Ramos (cell line): ENCODE data around the gene PSMA7.
"Not testable (repeated sequence)": the region's sequence is repeated elsewhere in the genome, so short reads cannot be mapped to it uniquely, and the experiment has no call there.

Source experiments
- in situ Hi-C: fragments of 300-500 bp; cut with MboI; formaldehyde crosslinking; loops from one replicate; pipeline ENCODE4 v1.14.3; 2022; ENCODE audit warnings: low sequenced_read_pairs; ENCODE audit not compliant: unreplicated experiment

Gene PSMA7

GRCh38 chr20:62157387-62158087, 14.3 kb upstream of the PSMA7 start:
- in situ Hi-C loops, result no loop called here

DNA sequence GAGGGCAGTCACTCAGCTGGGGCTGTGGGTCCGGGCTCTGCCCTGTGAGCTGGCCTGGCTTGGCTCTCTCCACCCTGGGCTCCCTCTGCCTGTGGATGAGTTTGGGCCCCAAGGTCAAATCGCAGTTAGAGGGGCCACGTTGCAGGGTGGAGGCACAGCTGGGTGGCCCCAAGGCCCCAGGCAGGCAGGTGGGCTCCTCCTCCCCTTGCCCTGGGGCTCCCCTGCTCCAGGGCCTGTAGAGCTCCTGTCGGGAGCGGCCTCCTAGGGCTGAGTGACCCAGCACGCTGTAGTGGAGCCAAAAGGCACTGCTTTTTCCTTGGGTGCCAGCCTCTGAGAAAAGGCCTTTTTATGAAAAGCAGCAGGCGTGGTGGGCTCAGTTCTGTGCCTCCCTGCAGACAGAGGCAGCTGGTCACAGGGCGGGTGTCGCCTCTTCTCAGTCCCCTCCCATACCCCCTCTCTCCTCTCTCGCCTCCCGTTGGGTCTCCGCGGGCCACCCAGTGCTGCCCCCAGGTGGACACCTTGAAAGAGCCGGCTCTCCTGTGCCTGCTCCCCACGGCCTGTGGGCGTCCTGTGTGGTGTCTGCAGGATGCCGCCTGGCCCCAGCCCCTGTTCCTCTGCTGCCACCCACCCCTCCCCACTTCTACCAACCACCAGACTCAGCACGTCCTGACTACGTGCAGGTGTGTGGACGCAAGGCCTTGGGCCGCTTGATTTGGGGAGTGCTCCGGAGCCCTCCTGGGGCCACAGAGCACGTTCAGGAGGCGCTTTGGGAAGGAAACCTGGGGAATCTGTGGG, 13.6 kb upstream of the PSMA7 start:
- in situ Hi-C loops, result no loop called here

GRCh38 chr20:62156254-62156556, 13.0 kb upstream of the PSMA7 start:
- in situ Hi-C loops, result no loop called here

GRCh38 chr20:62155428-62156253, 12.4 kb upstream of the PSMA7 start:
- in situ Hi-C loops, result no loop called here

DNA sequence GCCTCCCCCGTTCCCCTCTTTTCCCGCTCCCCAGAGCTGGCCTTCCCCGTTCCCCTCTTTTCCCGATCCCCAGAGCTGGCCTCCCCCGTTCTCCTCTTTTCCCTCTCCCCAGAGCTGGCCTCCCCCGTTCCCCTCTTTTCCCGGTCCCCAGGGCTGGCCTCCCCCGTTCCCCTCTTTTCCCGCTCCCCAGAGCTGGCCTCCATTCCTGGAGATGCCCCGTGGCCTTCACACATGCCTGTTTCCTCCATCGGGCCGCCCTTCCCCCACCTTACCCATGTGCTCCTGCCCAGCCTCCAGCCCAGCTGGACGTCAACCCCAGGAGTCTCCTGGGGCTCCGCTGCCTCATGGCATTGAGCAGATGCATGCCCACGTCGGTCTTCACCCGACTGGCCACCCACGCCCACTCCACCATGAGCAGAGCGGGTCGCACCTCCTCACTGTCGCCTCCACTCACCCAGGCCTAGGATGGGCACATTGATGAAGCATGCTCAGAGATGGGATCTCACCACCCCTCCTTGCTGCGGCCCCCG, 8.7 kb upstream of the PSMA7 start:
- in situ Hi-C loops, result no loop called here

DNA sequence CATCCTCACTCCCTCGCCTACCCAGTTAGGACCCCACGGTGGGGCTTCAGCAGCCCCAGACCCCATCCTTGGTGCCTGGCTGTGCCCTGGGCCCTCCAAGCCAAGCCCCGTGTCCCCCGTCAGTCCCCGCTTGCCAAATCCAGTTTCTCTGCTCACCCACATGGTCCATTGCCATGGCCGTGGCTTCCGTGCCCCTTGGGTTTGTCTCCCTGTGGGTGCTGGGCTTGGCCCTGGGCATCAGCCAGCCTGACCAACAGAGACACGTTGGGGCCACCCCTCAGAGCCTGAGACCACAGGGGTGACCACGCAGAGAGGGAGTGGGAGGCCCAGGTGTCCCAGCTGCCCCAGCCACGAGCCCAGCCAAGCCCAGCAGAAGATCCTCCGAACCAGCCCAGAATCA, 8.0 kb upstream of the PSMA7 start:
- in situ Hi-C loops, result no loop called here

DNA sequence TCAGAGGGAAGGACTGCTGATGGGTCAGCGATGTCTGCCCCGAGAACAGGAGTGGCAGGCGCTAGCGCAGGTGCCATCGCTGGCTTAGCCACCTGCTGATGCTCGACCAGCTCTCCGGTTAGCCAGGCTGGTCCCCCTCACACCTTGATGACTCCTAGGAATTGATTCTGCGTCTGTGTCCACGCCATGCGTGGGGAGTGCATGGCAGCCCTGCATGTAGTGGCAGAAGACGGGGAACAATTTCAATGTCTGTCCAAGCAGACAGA, 7.0 kb upstream of the PSMA7 start:
- in situ Hi-C loops, result no loop called here

DNA sequence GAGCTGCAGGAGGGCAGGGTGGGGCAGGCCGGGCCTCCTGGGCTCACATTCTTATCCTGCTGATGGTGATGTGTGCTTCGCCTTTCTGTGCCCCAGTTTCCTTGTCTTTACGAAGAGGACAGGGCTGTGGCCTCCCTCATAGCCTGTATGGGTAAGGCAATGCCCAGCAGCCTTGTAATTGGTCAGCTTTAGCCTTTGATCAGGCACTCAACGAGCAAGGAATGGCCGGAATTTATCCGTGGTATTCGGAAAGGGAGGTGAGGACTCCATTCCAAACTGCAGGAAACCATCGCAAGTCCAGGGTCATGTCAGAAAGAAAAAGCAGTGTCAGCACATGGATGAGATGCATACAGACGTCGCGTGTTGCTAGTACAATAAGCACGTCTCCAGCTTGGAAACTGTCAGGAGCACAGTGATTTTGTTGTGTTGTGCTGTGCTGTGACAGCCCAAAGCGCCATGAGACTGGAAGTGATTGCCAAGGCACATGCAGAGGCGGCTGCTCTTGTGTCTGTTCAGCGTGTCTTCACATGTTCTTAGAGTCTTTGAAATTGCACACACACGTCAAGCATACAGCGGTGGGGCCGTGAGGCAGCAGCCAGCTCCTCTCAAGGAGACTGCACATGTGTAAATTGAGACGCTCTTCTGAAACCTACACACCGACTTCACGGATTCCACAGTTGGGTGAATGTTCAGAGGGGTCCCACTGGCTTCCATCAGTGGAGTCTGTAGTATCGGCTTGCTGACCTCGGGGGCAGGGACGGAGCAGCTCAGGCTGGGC, 6.5 kb upstream of the PSMA7 start:
- in situ Hi-C loops, result no loop called here

- in situ Hi-C loops, result no loop called here
Measured at GRCh38 chr20:62148908-62149314, 5.7 kb upstream of the PSMA7 start.

DNA sequence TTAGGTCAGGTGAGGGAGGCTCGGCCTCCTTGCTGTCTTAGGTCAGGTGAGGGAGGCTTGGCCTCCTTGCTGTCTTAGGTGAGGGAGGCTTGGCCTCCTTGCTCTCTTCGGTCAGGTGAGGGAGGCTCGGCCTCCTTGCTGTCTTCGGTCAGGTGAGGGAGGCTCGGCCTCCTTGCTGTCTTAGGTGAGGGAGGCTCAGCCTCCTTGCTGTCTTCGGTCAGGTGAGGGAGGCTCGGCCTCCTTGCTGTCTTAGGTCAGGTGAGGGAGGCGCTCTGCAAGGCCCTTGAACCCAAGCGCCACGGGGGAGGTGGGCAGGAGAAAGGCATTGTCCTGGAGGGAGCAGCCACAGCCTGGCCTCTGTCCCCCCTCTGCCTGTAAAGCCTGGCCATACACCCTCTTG, 5.2 kb upstream of the PSMA7 start:
- in situ Hi-C loops, result not testable (repeated sequence)

- in situ Hi-C loops, result no loop called here
Measured at GRCh38 chr20:62147528-62147927, 4.3 kb upstream of the PSMA7 start.

DNA sequence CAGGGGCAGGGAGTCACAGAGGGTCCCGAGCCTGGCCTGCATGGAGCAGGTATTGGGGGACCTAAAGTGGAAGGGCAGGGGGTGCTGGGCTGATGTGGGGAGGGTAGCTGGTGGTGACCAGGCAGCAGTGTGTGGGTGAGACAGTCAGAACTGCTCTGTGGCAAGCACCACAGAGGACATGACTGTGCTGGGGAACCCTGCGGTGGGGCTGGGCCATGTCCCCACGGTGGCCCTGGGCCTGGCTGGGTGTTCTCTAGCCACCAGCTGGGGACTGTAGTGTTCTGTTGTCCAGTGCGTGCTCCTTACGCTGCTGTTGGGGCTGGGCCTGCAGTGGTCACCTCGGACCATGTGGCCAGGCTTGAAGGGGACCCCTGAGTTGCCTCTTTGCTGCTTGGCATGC, 3.9 kb upstream of the PSMA7 start:
- in situ Hi-C loops, result no loop called here

GRCh38 chr20:62146019-62146755, 3.0 kb upstream of the PSMA7 start:
- in situ Hi-C loops, result no loop called here

DNA sequence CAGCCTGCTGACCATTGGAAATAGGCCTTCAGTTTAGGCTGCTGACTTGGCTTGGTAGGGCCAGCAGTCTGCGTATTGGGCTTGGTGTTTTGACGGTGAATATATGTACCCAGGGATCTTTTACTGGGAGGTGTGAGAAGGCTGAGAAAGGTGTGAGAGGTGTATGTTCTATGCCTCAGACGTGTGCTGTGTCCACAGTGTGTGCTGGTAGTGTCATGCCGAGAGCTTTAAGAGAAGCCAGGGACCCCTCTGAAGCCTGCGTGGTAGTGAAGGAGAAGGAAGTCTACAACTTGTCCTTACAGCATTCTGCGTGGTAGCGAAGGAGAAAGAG, 2.5 kb upstream of the PSMA7 start:
- in situ Hi-C loops, result no loop called here

GRCh38 chr20:62143957-62144825, 997 bp upstream of the PSMA7 start:
- in situ Hi-C loops, result loop anchor here (5.0 kb wide), 1 partner anchor 132 kb away; no protein-coding TSS in a partner anchor

DNA sequence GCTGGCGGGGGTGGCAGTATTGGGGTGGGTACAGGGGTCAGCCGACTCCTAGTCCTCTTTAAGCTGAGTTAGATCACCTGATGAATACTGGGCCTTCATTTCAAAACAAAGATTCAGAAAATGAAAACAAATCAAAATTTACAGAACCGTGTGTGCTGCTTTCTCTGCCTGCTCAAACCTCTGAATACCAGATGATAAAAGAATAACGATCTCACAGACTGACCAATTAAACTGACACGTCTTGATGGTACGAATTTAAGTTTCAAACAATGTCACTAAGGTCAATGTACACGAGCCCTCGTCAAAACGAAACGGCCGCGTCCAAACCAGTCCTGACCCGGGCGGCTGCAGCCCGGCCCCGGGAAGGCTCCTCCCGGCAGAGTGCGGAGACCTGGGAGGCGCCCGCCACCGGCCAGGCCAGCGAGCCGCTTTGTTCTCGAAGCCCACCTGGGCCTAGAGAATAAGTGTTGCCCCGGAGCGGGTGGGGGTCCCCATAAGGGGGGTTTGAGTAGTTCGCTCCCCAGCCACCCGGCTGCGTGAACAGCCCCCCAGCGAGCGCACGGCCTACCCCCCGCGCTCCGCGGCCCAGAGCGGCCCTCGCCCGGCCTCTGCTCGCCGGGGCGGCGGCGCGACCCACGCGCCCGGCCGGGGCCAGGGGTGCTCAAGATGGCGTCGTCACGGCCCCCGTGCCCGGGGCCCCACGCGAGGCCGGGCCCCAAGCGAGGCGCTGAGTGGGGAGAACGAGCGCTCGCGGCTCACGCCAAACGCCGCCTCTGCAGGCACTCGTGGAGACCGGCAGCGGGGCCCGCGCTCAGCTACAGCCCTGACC, 728 bp downstream of the PSMA7 start:
- in situ Hi-C loops, result loop anchor here (5.0 kb wide), 1 partner anchor 130 kb away; no protein-coding TSS in a partner anchor

DNA sequence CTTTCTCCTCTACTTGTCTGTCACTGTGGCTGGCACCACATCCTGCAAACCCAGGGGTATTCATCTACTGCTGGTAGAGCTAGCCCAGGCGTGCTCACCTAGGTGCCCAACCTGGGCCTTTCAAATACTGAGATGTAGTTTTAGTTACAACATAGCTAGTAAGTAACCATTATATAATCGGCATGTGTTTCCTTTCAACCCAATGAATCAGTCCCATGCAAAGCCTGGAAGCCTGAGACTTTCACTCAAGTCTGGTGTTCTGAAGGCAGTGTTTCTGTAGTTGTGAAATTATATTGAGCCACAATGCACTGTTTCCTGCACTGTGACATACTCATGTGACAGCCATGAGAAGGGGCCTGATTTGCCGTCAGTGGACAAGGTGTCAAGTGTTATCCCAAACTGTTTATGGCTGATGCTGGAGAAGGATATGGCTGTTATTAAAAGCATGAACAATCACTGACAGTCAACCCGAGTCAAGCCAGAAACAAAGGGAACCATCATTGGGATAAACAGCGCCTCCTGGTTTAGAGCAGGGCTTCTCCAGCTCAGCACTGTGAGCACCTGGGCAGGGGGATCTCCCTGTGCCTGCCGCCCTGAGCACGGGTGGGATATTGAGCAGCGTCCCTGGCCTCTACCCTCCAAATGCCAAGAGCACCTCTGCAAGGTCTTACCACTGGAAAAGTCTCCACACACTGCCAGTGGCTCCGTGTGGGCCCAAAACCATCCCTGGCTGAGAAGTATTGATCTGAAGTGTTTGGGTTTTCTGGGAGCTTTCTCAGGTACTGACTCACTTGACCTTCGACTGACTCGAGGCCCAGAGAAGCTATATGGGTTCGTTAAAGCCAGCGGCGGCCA, 1.6 kb downstream of the PSMA7 start:
- in situ Hi-C loops, result loop anchor here (5.0 kb wide), 1 partner anchor 129 kb away; no protein-coding TSS in a partner anchor
